Type B pancreatic cell (in vitro differentiated cells): ENCODE measurements around the gene ARL6IP5. TPM values are rescaled to one million over a fixed set of nuclear protein-coding genes. Genes with fewer than 3 reads are reported as not detected.

Source experiments
- DNase-seq: peaks from one replicate; pipeline ENCODE4 v3.0.0; 2021; ENCODE audit warnings: mixed read lengths; ENCODE audit not compliant: unreplicated experiment; ENCODE audit errors: extremely low spot score
- H3K27ac Mint-ChIP-seq: 2 replicates; pipeline ENCODE4 v1.8.0; 2021; ENCODE audit warnings: mild to moderate bottlenecking, mixed read lengths
- H3K27me3 Mint-ChIP-seq: 2 replicates; pipeline ENCODE4 v1.8.0; 2021; ENCODE audit warnings: mixed read lengths
- H3K36me3 Mint-ChIP-seq: 2 replicates; pipeline ENCODE4 v1.8.0; 2021; ENCODE audit warnings: mixed read lengths
- H3K4me1 Mint-ChIP-seq: one replicate; pipeline ENCODE4 v1.8.0; 2021; ENCODE audit warnings: mixed read lengths; ENCODE audit not compliant: unreplicated experiment
- H3K4me3 Mint-ChIP-seq: 2 replicates; pipeline ENCODE4 v1.8.0; 2021; ENCODE audit warnings: mild to moderate bottlenecking, mixed read lengths
- H3K9me3 Mint-ChIP-seq: 2 replicates; pipeline ENCODE4 v1.8.0; 2021; ENCODE audit warnings: mixed read lengths
- total RNA-seq: library from RNA; stranded (reverse); gene quantifications from 2 replicates; pipeline ENCODE4 v1.2.1, GENCODE V29; 2021; ENCODE audit warnings: low replicate concordance
- TF ChIP-seq, protein P1 (sequence below): fragments of 200-600 bp; sonication (generic); conservative IDR thresholded peaks from 2 replicates; pipeline ENCODE4 v1.5.0; 2021; ENCODE audit warnings: antibody characterized with exemption, mild to moderate bottlenecking

ARL6IP5 gene
- total RNA-seq, 1 donor from 2014 or later: 49.2 TPM

DNA sequence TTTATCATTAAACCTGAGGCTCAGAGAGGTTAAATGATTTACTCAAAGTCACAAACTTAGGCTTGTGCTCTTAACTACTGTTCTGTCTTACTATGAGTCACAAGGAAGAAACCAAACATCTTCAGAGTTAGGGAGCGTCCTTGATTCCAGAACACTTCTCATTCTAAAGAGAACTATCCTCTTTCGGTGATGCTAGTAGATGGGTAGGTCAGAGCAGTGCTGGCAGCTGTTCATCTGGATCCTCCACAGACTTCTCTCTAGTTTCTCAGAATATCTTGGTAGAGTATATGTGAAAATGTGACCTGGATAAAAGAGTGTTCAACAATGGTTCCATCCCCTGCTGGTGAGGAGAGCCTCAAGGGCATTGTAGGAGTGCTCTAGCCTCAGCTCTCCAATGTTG is 3.3 kb downstream of the ARL6IP5 start:
- Mint-ChIP-seq H3K4me1 (peaks cover 49% of the 10 kb centered on the region), H3K27ac (no peak overlapping the region), H3K4me3 (peak overlapping the region; percentile 40), H3K27me3 (no peaks in the 10 kb centered on the region), H3K9me3 (no peaks in the 10 kb centered on the region), H3K36me3 (peaks cover 3% of the 10 kb centered on the region)
- no peak for DNase-seq
- TF ChIP-seq, protein P1, sequence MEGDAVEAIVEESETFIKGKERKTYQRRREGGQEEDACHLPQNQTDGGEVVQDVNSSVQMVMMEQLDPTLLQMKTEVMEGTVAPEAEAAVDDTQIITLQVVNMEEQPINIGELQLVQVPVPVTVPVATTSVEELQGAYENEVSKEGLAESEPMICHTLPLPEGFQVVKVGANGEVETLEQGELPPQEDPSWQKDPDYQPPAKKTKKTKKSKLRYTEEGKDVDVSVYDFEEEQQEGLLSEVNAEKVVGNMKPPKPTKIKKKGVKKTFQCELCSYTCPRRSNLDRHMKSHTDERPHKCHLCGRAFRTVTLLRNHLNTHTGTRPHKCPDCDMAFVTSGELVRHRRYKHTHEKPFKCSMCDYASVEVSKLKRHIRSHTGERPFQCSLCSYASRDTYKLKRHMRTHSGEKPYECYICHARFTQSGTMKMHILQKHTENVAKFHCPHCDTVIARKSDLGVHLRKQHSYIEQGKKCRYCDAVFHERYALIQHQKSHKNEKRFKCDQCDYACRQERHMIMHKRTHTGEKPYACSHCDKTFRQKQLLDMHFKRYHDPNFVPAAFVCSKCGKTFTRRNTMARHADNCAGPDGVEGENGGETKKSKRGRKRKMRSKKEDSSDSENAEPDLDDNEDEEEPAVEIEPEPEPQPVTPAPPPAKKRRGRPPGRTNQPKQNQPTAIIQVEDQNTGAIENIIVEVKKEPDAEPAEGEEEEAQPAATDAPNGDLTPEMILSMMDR: no peak

DNA sequence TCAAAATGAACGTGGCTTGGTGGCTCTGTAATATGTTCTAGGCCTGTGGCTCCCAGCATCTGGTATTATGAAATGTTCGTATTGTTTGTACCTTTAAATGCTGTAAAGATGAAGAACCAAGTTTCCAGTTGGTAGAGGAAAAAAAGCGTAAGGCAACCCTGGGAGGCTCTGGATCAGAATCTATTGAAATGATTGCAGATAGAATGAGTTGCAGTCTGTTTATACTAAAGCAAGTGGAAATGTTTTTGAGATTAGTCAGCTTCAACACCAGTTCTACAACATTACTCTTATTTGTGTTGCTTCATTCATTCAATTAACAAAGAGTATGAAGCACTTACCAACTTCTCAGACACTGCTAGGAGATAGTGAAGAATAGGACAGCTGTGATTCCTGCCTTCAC is 5.3 kb downstream of the ARL6IP5 start:
- TF ChIP-seq, protein P1: no peak
- no peaks in the 10 kb centered on the region for H3K9me3 Mint-ChIP-seq
- peak overlapping the region; percentile 46 for H3K27ac Mint-ChIP-seq
- no peak for DNase-seq
- H3K4me3 Mint-ChIP-seq: peak overlapping the region; percentile 16
- H3K36me3 Mint-ChIP-seq: peaks cover 3% of the 10 kb centered on the region
- peaks cover 37% of the 10 kb centered on the region for H3K4me1 Mint-ChIP-seq
- no peaks in the 10 kb centered on the region for H3K27me3 Mint-ChIP-seq

DNA sequence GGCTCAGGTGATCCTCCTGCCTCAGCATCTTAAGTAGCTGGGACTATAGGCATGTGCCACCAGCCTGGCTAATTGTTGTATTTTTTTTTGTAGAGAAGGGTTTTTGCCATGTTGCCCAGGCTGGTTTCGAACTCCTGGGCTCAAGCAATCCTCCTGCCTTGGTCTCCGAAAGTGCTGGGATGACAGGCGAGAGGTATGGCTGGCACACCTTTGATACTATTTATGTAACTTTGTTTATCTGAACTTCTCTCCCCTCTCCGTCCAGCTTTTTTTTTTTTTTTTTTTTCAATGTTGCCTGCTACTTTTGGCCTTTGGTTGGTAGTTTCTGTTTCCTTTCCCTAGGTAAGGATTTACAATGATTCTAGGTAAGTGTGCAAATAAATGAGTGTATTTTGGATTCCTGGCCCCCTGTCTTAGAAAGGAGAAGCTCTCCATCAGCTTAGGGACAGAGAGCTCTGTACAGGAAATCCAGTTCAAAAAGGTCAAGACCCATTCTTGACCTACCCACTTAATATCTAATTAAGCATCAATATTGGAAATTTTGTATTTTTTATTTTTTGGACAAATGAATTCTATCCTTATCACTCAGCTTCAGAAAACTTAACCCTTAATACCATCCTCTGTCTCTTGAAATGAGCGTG is 6.8 kb downstream of the ARL6IP5 start:
- Mint-ChIP-seq H3K4me3 (no peak overlapping the region), H3K27me3 (no peaks in the 10 kb centered on the region), H3K4me1 (peaks cover 35% of the 10 kb centered on the region), H3K36me3 (peaks cover 3% of the 10 kb centered on the region), H3K9me3 (no peaks in the 10 kb centered on the region), H3K27ac (peak overlapping the region; percentile 37)
- DNase-seq: no peak
- TF ChIP-seq, protein P1: no peak

DNA sequence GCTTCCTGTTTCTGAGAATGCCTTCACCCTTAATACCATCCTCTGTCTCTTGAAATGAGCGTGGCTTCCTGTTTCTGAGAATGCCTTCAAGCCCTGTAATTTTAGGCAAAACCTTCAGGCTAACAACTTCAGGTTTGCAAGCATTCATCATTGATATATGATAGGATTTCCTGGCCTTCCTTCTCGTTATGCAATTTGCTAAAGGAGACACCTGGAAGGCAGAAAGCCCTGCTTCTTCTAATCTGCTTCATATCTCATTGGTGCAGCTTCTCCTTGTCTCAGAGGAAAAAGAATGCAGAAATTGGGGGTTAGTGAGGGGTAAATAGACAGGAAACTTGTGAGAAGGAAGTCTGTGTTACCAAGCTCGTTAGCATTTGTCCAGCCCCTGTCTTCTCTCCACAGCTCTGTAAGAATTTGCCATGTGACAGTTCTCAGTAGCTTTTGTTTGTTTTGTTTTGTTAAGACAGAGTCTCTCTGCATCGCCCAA is 7.3 kb downstream of the ARL6IP5 start:
- TF ChIP-seq, protein P1: no peak
- no peak for DNase-seq
- peak overlapping the region; percentile 19 for H3K27ac Mint-ChIP-seq
- H3K27me3 Mint-ChIP-seq: no peaks in the 10 kb centered on the region
- H3K4me1 Mint-ChIP-seq: peaks cover 35% of the 10 kb centered on the region
- no peak overlapping the region for H3K4me3 Mint-ChIP-seq
- no peaks in the 10 kb centered on the region for H3K9me3 Mint-ChIP-seq
- H3K36me3 Mint-ChIP-seq: peaks cover 3% of the 10 kb centered on the region

DNA sequence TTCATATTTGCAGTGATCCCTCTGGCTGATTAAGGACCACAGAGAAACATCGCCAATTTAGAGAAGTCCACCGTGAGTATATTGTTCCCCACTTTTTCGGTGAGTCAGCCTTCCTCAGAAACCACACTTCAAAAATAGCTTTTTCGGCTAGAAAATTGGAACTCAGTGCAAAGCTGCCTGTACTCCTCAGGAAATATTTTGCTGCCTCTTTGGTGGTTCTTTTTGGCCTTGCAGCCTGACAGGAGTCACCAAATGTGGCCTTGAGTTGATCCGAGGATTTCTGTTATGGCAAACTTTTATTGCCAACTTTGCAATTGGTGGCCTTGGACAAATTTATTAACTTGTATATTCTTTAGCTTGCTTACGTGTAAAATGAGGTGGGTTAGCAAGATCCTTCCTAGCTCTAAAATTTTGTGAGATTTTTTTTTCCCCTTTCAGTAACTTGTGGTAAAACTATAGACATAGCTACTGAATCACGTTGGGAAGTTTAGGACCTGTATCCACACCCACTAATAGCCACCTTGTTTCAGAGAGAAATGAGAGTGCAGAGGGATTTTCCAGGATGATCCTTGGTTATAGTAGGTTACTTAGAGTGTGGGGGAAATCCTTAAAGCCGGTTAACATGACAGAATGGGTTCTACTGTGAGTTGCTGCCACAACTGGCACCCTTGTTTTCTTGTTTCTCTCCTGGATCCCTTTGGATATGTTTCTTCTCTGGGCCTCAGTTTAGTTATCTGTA is 9.9 kb downstream of the ARL6IP5 start:
- peaks cover 9% of the 10 kb centered on the region for H3K36me3 Mint-ChIP-seq
- H3K27ac Mint-ChIP-seq: no peak overlapping the region
- no peaks in the 10 kb centered on the region for H3K9me3 Mint-ChIP-seq
- TF ChIP-seq, protein P1: no peak
- DNase-seq: no peak
- no peak overlapping the region for H3K4me3 Mint-ChIP-seq
- H3K4me1 Mint-ChIP-seq: peaks cover 26% of the 10 kb centered on the region
- H3K27me3 Mint-ChIP-seq: no peaks in the 10 kb centered on the region
